Measurements from ENCODE around the gene CLDN22. TPM values are rescaled to one million over a fixed set of nuclear protein-coding genes. Genes with fewer than 3 reads are reported as not detected.

CLDN22 gene
- total RNA-seq, 6 donors from 2014 or later = 1.8 TPM; not detected in 5

DNA sequence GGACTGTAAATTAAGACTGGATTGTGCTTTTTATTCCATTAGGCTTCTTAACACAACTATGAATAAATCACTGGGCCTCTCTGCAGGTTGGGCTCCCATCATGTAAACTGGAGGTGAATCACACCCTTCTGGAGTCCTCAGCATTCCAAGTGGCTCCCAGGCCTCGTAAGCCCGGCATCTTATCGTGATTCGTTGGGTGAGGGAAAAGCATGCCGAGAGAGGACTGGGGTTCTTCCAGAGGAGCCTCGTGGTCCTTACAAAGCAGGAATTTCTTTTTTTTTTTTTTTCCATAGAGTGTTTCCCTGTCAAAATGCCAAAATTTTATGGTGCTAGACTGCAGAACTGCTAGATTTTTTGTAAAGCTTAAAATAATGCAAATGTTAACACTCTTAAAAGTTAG, 20.0 kb downstream of the CLDN22 start:
- WGBS, 2 donors = 55 to 63% methylated on average over 6 of the region's 6 CpGs
- Histone ChIP-seq H3K36me3 (peaks cover 0 to 21% (median 11%) of the 10 kb centered on the region in 4 donors), H3K27ac (no peak overlapping the region), H3K4me1 (no peaks in the 10 kb centered on the region), H3K9me3 (no peaks in the 10 kb centered on the region), H3K4me3 (no peak overlapping the region), H3K27me3 (no peaks in the 10 kb centered on the region)
- DNase-seq (peak in 1 of 2 donors; percentile 63), ATAC-seq (ENCODE audit: low FRiP score in 2 of 2) (peak; percentile 40 to 86)
- TF ChIP-seq EP300 (IDR thresholded peaks at IDR 0.05) (no peak), POLR2AphosphoS5 (IDR thresholded peaks at IDR 0.05) (no peak), CTCF (IDR thresholded peaks at IDR 0.05) (no peak), POLR2A (IDR thresholded peaks at IDR 0.05) (no peak)

DNA sequence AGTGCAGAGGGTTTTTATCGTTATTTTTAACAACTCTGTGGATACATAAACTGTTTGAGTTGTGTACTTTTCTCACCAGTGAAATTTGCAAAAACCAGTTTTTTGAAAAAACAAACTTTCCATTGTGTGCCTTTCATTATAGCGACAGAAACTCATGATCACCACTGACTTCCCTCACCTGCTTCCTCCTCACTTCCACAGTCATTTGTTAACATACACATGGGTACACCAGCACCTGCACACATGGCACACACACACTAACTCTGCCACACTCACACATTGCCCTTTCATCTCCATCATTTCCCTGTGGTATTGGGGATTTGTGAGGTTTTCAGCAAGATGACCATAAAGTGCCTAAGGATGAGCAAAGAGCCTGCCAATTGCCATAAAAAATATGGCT, 20.6 kb downstream of the CLDN22 start:
- DNase-seq (no peak), ATAC-seq (ENCODE audit: low FRiP score in 2 of 2) (no peak)
- 68 to 72% methylated on average over 2 of the region's 2 CpGs for WGBS, 2 donors
- peaks cover 0 to 18% (median 11%) of the 10 kb centered on the region in 4 donors for H3K36me3 ChIP-seq
- no peaks in the 10 kb centered on the region for H3K9me3 ChIP-seq
- TF ChIP-seq EP300 (IDR thresholded peaks at IDR 0.05) (no peak), POLR2A (IDR thresholded peaks at IDR 0.05) (no peak), CTCF (IDR thresholded peaks at IDR 0.05) (no peak), POLR2AphosphoS5 (IDR thresholded peaks at IDR 0.05) (no peak)
- no peaks in the 10 kb centered on the region for H3K4me1 ChIP-seq
- no peaks in the 10 kb centered on the region for H3K27me3 ChIP-seq
- H3K4me3 ChIP-seq = no peak overlapping the region
- H3K27ac ChIP-seq = no peak overlapping the region

DNA sequence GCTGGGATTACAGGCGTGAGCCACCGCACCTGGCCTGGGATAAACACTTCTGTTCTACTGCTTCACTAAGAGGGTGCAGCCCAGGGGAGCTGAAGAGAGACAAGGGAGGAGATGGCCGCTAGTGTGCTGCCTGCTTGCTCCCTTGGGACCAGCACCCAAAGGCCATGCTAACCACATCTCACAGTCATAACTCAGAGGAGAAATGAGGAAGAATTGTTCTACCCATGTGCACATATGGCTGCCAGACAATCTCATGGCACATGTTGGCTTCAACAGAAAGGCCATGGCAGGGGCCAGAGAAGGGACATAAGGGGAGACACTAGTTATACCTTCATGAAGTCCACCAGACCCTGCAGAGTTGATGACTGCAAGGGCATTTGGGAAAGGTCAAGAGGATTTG, 22.4 kb downstream of the CLDN22 start:
- no peaks in the 10 kb centered on the region for H3K4me1 ChIP-seq
- no peaks in the 10 kb centered on the region for H3K9me3 ChIP-seq
- DNase-seq (no peak), ATAC-seq (ENCODE audit: low FRiP score in 2 of 2) (no peak)
- 93 to 100% methylated on average over 3 of the region's 3 CpGs for WGBS, 2 donors
- no peak for TF ChIP-seq POLR2AphosphoS5 (IDR thresholded peaks at IDR 0.05)
- no peak for TF ChIP-seq CTCF (IDR thresholded peaks at IDR 0.05)
- no peak overlapping the region for H3K4me3 ChIP-seq
- no peak overlapping the region for H3K27ac ChIP-seq
- H3K36me3 ChIP-seq = peaks cover 0 to 22% (median 11%) of the 10 kb centered on the region in 4 donors
- H3K27me3 ChIP-seq = no peaks in the 10 kb centered on the region

DNA sequence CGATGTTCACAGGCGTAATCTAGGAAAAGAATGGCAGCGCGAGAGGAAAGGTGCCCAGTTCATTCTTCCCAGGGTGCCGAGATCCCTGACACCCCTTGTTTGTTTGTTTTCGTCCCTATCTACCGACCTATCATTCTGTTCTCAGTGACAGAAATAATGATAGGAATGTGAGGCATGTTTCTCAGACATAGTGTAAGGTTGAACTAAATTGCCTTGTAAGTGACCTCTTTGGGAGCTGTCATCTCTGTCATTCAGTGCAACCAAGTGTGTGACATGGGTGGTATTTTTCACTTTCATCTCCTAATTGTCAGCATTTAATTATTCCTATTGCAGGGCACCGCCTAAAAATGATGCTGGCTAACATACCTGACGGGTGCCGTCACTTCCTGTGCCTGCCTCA, 24.4 kb downstream of the CLDN22 start:
- H3K9me3 ChIP-seq = no peaks in the 10 kb centered on the region
- WGBS, 2 donors = 87 to 90% methylated on average over 10 of the region's 10 CpGs
- H3K4me1 ChIP-seq = no peaks in the 10 kb centered on the region
- peaks cover 0 to 33% (median 13%) of the 10 kb centered on the region in 4 donors for H3K36me3 ChIP-seq
- H3K27me3 ChIP-seq = no peaks in the 10 kb centered on the region
- no peak overlapping the region for H3K4me3 ChIP-seq
- DNase-seq (no peak), ATAC-seq (ENCODE audit: low FRiP score in 2 of 2) (no peak)
- TF ChIP-seq POLR2A (IDR thresholded peaks at IDR 0.05) (no peak), EP300 (IDR thresholded peaks at IDR 0.05) (no peak), POLR2AphosphoS5 (IDR thresholded peaks at IDR 0.05) (no peak), CTCF (IDR thresholded peaks at IDR 0.05) (no peak)
- H3K27ac ChIP-seq = no peak overlapping the region

- Histone ChIP-seq H3K27ac (no peak overlapping the region), H3K27me3 (no peaks in the 10 kb centered on the region), H3K9me3 (no peaks in the 10 kb centered on the region), H3K36me3 (peaks cover 0 to 68% (median 25%) of the 10 kb centered on the region in 4 donors), H3K4me1 (no peaks in the 10 kb centered on the region), H3K4me3 (no peak overlapping the region)
- DNase-seq (no peak), ATAC-seq (ENCODE audit: low FRiP score in 2 of 2) (no peak)
- TF ChIP-seq EP300 (IDR thresholded peaks at IDR 0.05) (no peak), POLR2A (IDR thresholded peaks at IDR 0.05) (no peak), POLR2AphosphoS5 (IDR thresholded peaks at IDR 0.05) (no peak), CTCF (IDR thresholded peaks at IDR 0.05) (no peak)
- WGBS, 2 donors = 93 to 96% methylated on average over 2 of the region's 2 CpGs
These were observed 29.0 kb downstream of the CLDN22 start for GRCh38 chr4:183291070-183291469.

Data from upper lobe of left lung (tissue), 6 donors.